Neural progenitor cell (in vitro differentiated cells): ENCODE data around the gene SP7. TPM values are rescaled to one million over a fixed set of nuclear protein-coding genes. Genes with fewer than 3 reads are reported as not detected.

Source experiments
- DNase-seq: peaks from one replicate; pipeline ENCODE4 v3.0.0-alpha.2; 2016; ENCODE audit warnings: low spot score
- H2AFZ ChIP-seq: fragments of 200-600 bp; sonication (generic); replicated peaks from 2 replicates; pipeline ENCODE4 v1.6.1; 2016; ENCODE audit warnings: antibody characterized with exemption
- H3F3A ChIP-seq: fragments of 200-600 bp; sonication (generic); 2 replicates; pipeline ENCODE4 v1.6.1; 2016; ENCODE audit warnings: antibody characterized with exemption, low read depth
- H3K27ac ChIP-seq: fragments of 200-600 bp; sonication (generic); 2 replicates; pipeline ENCODE4 v1.5.1; 2016; ENCODE audit warnings: mild to moderate bottlenecking
- H3K27me3 ChIP-seq: fragments of 200-600 bp; sonication (generic); 2 replicates; pipeline ENCODE4 v1.6.1; 2016; ENCODE audit warnings: mild to moderate bottlenecking, moderate library complexity
- H3K36me3 ChIP-seq: fragments of 200-600 bp; sonication (generic); 2 replicates; pipeline ENCODE4 v1.5.1; 2016
- H3K4me1 ChIP-seq: fragments of 200-600 bp; sonication (generic); 2 replicates; pipeline ENCODE4 v1.6.1; 2016; ENCODE audit warnings: mixed run types
- H3K4me2 ChIP-seq: fragments of 200-600 bp; sonication (generic); 2 replicates; pipeline ENCODE4 v1.6.1; 2016
- H3K4me3 ChIP-seq: fragments of 200-600 bp; sonication (generic); 2 replicates; pipeline ENCODE4 v1.5.1; 2016
- H3K79me2 ChIP-seq: fragments of 200-600 bp; sonication (generic); 2 replicates; pipeline ENCODE4 v1.6.1; 2016; ENCODE audit warnings: low read depth
- H3K9ac ChIP-seq: fragments of 200-600 bp; sonication (generic); 2 replicates; pipeline ENCODE4 v1.6.1; 2016
- H3K9me3 ChIP-seq: fragments of 200-600 bp; sonication (generic); 2 replicates; pipeline ENCODE4 v1.5.1; 2016; ENCODE audit warnings: low read depth
- H4K20me1 ChIP-seq: fragments of 200-600 bp; sonication (generic); 2 replicates; pipeline ENCODE4 v1.6.1; 2016; ENCODE audit warnings: low read depth
- H3K27ac Mint-ChIP-seq: 3 replicates; pipeline ENCODE4 v1.8.0; 2021; ENCODE audit warnings: mixed read lengths
- H3K27me3 Mint-ChIP-seq: 2 replicates; pipeline ENCODE4 v1.8.0; 2022; ENCODE audit warnings: low read depth, mild to moderate bottlenecking, inconsistent platforms, moderate library complexity, mixed read lengths; ENCODE audit not compliant: insufficient read depth
- H3K36me3 Mint-ChIP-seq: 3 replicates; pipeline ENCODE4 v1.8.0; 2021; ENCODE audit warnings: mixed read lengths
- H3K4me1 Mint-ChIP-seq: 3 replicates; pipeline ENCODE4 v1.8.0; 2021; ENCODE audit warnings: mixed read lengths
- H3K4me3 Mint-ChIP-seq: 3 replicates; pipeline ENCODE4 v1.8.0; 2021; ENCODE audit warnings: mild to moderate bottlenecking, moderate library complexity, mixed read lengths
- H3K9me3 Mint-ChIP-seq: 3 replicates; pipeline ENCODE4 v1.8.0; 2020; ENCODE audit warnings: mixed read lengths
- EZH2 ChIP-seq: fragments of 200-600 bp; sonication (generic); IDR thresholded peaks from 2 replicates; pipeline ENCODE4 v1.6.1; 2017; ENCODE audit warnings: antibody characterized with exemption, mild to moderate bottlenecking, moderate library complexity
- EZH2phosphoT487 ChIP-seq: fragments of 200-600 bp; sonication (generic); IDR thresholded peaks from 2 replicates; pipeline ENCODE4 v1.6.1; 2017; ENCODE audit warnings: antibody characterized with exemption
- total RNA-seq: library from RNA; depleted of rRNA; stranded (reverse); fragments of >200 nt; gene quantifications from 2 replicates; pipeline ENCODE4 v1.2.3, GENCODE V29; 2015; ENCODE audit warnings: low replicate concordance
- TF ChIP-seq, protein P1 (sequence below): fragments of 200-600 bp; sonication (generic); IDR thresholded peaks from 2 replicates; pipeline ENCODE4 v1.5.1; 2017; ENCODE audit warnings: antibody characterized with exemption, mild to moderate bottlenecking

SP7 gene
- total RNA-seq, 1 donor from 2014 or later: 0.90 TPM

DNA sequence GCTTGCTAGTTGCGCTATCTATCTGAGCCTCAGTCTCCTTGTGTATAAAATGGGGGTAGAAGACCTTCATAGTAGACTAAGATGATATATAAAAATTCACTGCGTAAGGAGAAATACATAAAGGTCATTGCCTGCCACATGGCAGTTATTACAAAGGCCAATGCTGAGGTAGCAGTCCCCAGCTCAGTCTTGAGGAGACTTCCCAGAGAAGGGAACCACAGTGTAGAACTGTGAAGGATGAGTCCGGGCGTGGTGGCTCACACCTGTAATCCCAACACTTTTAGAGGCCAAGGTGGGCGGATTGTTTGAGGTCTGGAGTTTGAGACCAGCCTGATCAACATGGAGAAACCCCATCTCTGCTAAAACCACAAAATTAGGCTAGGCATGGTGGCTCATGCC, 17.1 kb upstream of the SP7 start:
- H3K36me3 Mint-ChIP-seq: no peaks in the 10 kb centered on the region
- Histone ChIP-seq H4K20me1 (no peaks in the 10 kb centered on the region), H3K4me2 (no peak overlapping the region), H3K4me3 (no peak overlapping the region), H3K27ac (no peak overlapping the region), H3K27me3 (no peaks in the 10 kb centered on the region), H3K79me2 (no peaks in the 10 kb centered on the region), H3K4me1 (no peaks in the 10 kb centered on the region), H2AFZ (no peak overlapping the region), H3F3A (no peaks in the 10 kb centered on the region), H3K9ac (no peak overlapping the region), H3K36me3 (no peaks in the 10 kb centered on the region), H3K9me3 (no peaks in the 10 kb centered on the region)
- DNase-seq: no peak
- peaks cover 8% of the 10 kb centered on the region for H3K4me1 Mint-ChIP-seq
- no peak overlapping the region for H3K4me3 Mint-ChIP-seq
- TF ChIP-seq EZH2phosphoT487 (no peak), EZH2 (no peak)
- TF ChIP-seq, protein P1, sequence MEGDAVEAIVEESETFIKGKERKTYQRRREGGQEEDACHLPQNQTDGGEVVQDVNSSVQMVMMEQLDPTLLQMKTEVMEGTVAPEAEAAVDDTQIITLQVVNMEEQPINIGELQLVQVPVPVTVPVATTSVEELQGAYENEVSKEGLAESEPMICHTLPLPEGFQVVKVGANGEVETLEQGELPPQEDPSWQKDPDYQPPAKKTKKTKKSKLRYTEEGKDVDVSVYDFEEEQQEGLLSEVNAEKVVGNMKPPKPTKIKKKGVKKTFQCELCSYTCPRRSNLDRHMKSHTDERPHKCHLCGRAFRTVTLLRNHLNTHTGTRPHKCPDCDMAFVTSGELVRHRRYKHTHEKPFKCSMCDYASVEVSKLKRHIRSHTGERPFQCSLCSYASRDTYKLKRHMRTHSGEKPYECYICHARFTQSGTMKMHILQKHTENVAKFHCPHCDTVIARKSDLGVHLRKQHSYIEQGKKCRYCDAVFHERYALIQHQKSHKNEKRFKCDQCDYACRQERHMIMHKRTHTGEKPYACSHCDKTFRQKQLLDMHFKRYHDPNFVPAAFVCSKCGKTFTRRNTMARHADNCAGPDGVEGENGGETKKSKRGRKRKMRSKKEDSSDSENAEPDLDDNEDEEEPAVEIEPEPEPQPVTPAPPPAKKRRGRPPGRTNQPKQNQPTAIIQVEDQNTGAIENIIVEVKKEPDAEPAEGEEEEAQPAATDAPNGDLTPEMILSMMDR: no peak
- no peaks in the 10 kb centered on the region for H3K9me3 Mint-ChIP-seq
- peaks cover 7% of the 10 kb centered on the region for H3K27me3 Mint-ChIP-seq
- no peak overlapping the region for H3K27ac Mint-ChIP-seq

DNA sequence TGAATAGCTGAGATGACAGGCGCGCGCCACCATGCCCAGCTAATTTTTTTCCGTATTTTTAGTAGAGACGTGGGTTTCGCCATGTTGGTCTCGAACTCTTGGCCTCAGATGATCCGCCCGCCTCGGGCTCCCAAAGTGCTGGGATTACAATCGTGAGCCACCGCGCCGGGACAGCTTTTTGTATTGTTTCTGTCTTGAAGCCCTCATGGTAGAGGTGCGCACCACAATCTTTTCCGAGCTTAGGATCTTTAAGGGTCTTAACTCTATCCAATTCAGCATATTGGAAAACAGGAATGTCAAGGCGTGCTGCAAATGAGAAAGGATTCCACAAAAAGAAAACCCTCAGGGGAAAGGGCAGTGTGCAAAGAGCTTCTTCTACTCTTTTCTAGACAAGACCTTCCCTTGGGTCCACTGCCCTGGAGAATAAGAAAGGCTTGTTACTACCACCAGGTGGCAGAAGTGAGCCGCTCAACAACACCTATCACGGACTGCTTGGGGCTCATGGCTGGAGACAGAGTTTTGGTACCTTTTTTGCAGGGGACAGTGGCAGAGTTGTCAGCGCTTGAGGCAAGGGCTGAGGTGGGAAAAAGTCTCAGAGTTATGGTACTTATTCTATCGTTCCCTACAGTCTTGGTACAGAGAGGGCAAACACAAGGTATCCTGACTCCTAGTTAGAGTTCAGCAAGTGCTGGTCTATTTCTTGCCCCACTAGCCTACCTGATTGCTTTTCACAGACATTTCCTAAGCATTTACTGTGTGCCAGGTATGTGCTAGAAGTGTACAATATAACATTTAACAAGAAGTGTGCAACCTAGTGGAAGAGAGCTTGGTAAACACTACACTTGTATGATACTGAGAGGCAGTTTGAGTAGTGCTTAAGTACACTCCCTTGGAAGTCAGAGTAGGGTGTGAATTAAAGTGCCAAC, 16.4 kb upstream of the SP7 start:
- H3K9ac ChIP-seq: no peak overlapping the region
- Mint-ChIP-seq H3K36me3 (no peaks in the 10 kb centered on the region), H3K9me3 (no peaks in the 10 kb centered on the region), H3K27me3 (peaks cover 7% of the 10 kb centered on the region), H3K27ac (peak overlapping the region; percentile 40), H3K4me3 (no peak overlapping the region), H3K4me1 (peaks cover 8% of the 10 kb centered on the region)
- peak; percentile 89 for DNase-seq
- TF ChIP-seq EZH2phosphoT487 (no peak), EZH2 (no peak)
- TF ChIP-seq, protein P1: peak; percentile 91
- no peaks in the 10 kb centered on the region for H4K20me1 ChIP-seq
- H3F3A ChIP-seq: no peaks in the 10 kb centered on the region
- H3K27ac ChIP-seq: no peak overlapping the region
- no peaks in the 10 kb centered on the region for H3K27me3 ChIP-seq
- H3K36me3 ChIP-seq: no peaks in the 10 kb centered on the region
- H2AFZ ChIP-seq: peak overlapping the region; percentile 70
- no peaks in the 10 kb centered on the region for H3K79me2 ChIP-seq
- H3K4me2 ChIP-seq: no peak overlapping the region
- no peaks in the 10 kb centered on the region for H3K9me3 ChIP-seq
- H3K4me3 ChIP-seq: no peak overlapping the region
- H3K4me1 ChIP-seq: no peaks in the 10 kb centered on the region

DNA sequence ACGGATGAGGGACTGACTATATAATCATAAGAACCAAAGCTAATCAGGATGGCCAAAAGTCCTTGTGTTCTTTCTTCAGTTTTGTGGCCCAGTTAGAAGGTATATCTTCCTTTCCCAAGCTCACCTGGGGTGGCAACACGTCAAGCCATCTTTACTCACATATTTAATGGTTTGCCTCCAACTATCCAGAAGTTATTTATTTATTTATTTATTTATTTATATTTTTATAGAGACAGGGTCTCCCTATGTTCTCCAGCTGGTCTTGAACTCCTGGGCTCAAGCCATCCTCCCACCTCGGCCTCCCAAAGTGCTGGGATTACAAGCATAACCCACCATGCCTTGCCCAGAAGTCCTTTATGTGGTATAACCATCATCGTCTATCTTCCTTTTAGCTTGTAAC, 11.8 kb upstream of the SP7 start:
- H3K27me3 ChIP-seq: peaks cover 6% of the 10 kb centered on the region
- DNase-seq: no peak

More for the DNA sequence above, 11.8 kb upstream of the SP7 start:
- Histone ChIP-seq H3K79me2 (no peaks in the 10 kb centered on the region), H3K4me3 (no peak overlapping the region), H3K9me3 (no peaks in the 10 kb centered on the region), H3K4me2 (no peak overlapping the region), H3K36me3 (no peaks in the 10 kb centered on the region), H3K4me1 (peaks cover 8% of the 10 kb centered on the region), H3K9ac (no peak overlapping the region), H3F3A (peaks cover 23% of the 10 kb centered on the region), H3K27ac (no peak overlapping the region), H2AFZ (no peak overlapping the region), H4K20me1 (no peaks in the 10 kb centered on the region)
- H3K27ac Mint-ChIP-seq: no peak overlapping the region
- TF ChIP-seq EZH2phosphoT487 (no peak), EZH2 (no peak)
- TF ChIP-seq, protein P1: no peak
- no peaks in the 10 kb centered on the region for H3K36me3 Mint-ChIP-seq
- H3K4me3 Mint-ChIP-seq: no peak overlapping the region
- H3K9me3 Mint-ChIP-seq: no peaks in the 10 kb centered on the region
- H3K4me1 Mint-ChIP-seq: peaks cover 32% of the 10 kb centered on the region
- peaks cover 6% of the 10 kb centered on the region for H3K27me3 Mint-ChIP-seq
